Activated B cell treated with CpG ODN at 0.5 μM for 24 hours (primary cell): ENCODE measurements around the gene ATE1. TPM values are rescaled to one million over a fixed set of nuclear protein-coding genes. Genes with fewer than 3 reads are reported as not detected.

Experiments used
- ATAC-seq: fragments of 200-7000 bp; cut with Tn5 transposase; one replicate; pipeline ENCODE4 v1.10.0; 2021; ENCODE audit warnings: low read depth, mild to moderate bottlenecking, moderate library complexity
- CTCF ChIA-PET: fragments of 350-600 bp; sonication (Branson Sonifier 250); formaldehyde crosslinking; loops from one replicate; lab custom pipeline; 2021; ENCODE audit warnings: antibody characterized with exemption; lab: Charles Lee
- POLR2A ChIA-PET: fragments of 350-600 bp; sonication (Branson Sonifier 250); formaldehyde crosslinking; loops from one replicate; lab custom pipeline; 2021; ENCODE audit warnings: antibody characterized with exemption; lab: Charles Lee
- DNase-seq: peaks from one replicate; pipeline ENCODE4 v3.0.0; 2022
- H3K27ac Mint-ChIP-seq: one replicate; pipeline ENCODE4 v1.8.0; 2020; ENCODE audit warnings: mixed read lengths
- H3K27me3 Mint-ChIP-seq: one replicate; pipeline ENCODE4 v1.8.0; 2021; ENCODE audit warnings: mixed read lengths
- H3K36me3 Mint-ChIP-seq: one replicate; pipeline ENCODE4 v1.8.0; 2021; ENCODE audit warnings: low read depth, mixed read lengths
- H3K4me1 Mint-ChIP-seq: one replicate; pipeline ENCODE4 v1.8.0; 2021; ENCODE audit warnings: mixed read lengths
- H3K4me3 Mint-ChIP-seq: one replicate; pipeline ENCODE4 v1.8.0; 2020; ENCODE audit warnings: mild to moderate bottlenecking, mixed read lengths
- H3K9me3 Mint-ChIP-seq: one replicate; pipeline ENCODE4 v1.8.0; 2020; ENCODE audit warnings: mixed read lengths
- CTCF ChIP-seq: fragments of 200-600 bp; IDR thresholded peaks from one replicate; pipeline ENCODE4 v1.8.0; 2022; ENCODE audit warnings: antibody characterized with exemption, mild to moderate bottlenecking
- intact Hi-C: fragments of 100-400 bp; cut with micrococcal nuclease; formaldehyde crosslinking; loops from one replicate; pipeline ENCODE4 v1.15.1; 2024
- total RNA-seq: library from RNA; stranded (reverse); gene quantifications from 2 replicates; pipeline ENCODE4 v1.2.3, GENCODE V29; 2022

ATE1 gene
- total RNA-seq, 1 donor from 2014 or later: 31.0 TPM

- H3K4me3 Mint-ChIP-seq: no peak overlapping the region
- H3K27ac Mint-ChIP-seq: no peak overlapping the region
- no peaks in the 10 kb centered on the region for H3K27me3 Mint-ChIP-seq
- TF ChIP-seq CTCF: no peak
- H3K9me3 Mint-ChIP-seq: no peaks in the 10 kb centered on the region
- intact Hi-C loops: no loop called here
- no peaks in the 10 kb centered on the region for H3K4me1 Mint-ChIP-seq
- H3K36me3 Mint-ChIP-seq: peaks cover 5% of the 10 kb centered on the region
- POLR2A ChIA-PET: no interaction called here
- CTCF ChIA-PET: no interaction called here
- no peak for ATAC-seq
- no peak for DNase-seq
Measured at GRCh38 chr10:121822180-121822579, 105.7 kb downstream of the ATE1 start.

GRCh38 chr10:121819049-121819448, 108.8 kb downstream of the ATE1 start:
- no peaks in the 10 kb centered on the region for H3K9me3 Mint-ChIP-seq
- ATAC-seq (no peak), DNase-seq (no peak)
- no peaks in the 10 kb centered on the region for H3K4me1 Mint-ChIP-seq
- no peaks in the 10 kb centered on the region for H3K27me3 Mint-ChIP-seq
- H3K36me3 Mint-ChIP-seq: peaks cover 3% of the 10 kb centered on the region
- no peak overlapping the region for H3K4me3 Mint-ChIP-seq
- ChIA-PET POLR2A (no interaction called here), CTCF (no interaction called here)
- no peak overlapping the region for H3K27ac Mint-ChIP-seq
- intact Hi-C loops: no loop called here
- no peak for TF ChIP-seq CTCF

GRCh38 chr10:121818599-121818998, 109.2 kb downstream of the ATE1 start:
- ATAC-seq (no peak), DNase-seq (no peak)
- Mint-ChIP-seq H3K27me3 (no peaks in the 10 kb centered on the region), H3K4me1 (no peaks in the 10 kb centered on the region), H3K27ac (no peak overlapping the region), H3K4me3 (no peak overlapping the region), H3K9me3 (no peaks in the 10 kb centered on the region), H3K36me3 (peaks cover 3% of the 10 kb centered on the region)
- TF ChIP-seq CTCF: no peak
- ChIA-PET POLR2A (no interaction called here), CTCF (no interaction called here)
- intact Hi-C loops: no loop called here

GRCh38 chr10:121816197-121816596, 111.6 kb downstream of the ATE1 start:
- no peak for TF ChIP-seq CTCF
- Mint-ChIP-seq H3K27ac (no peak overlapping the region), H3K4me1 (no peaks in the 10 kb centered on the region), H3K36me3 (peaks cover 3% of the 10 kb centered on the region), H3K27me3 (no peaks in the 10 kb centered on the region), H3K9me3 (no peaks in the 10 kb centered on the region), H3K4me3 (no peak overlapping the region)
- DNase-seq (no peak), ATAC-seq (no peak)
- ChIA-PET POLR2A (no interaction called here), CTCF (no interaction called here)
- intact Hi-C loops: no loop called here

GRCh38 chr10:121813857-121814256, 114.0 kb downstream of the ATE1 start:
- Mint-ChIP-seq H3K4me1 (no peaks in the 10 kb centered on the region), H3K4me3 (no peak overlapping the region), H3K27ac (no peak overlapping the region), H3K9me3 (no peaks in the 10 kb centered on the region), H3K36me3 (peaks cover 6% of the 10 kb centered on the region), H3K27me3 (no peaks in the 10 kb centered on the region)
- ATAC-seq (no peak), DNase-seq (no peak)
- intact Hi-C loops: no loop called here
- no peak for TF ChIP-seq CTCF
- ChIA-PET CTCF (interaction anchor here (1.3 kb wide), 1 partner anchor 10 kb away, joined by 3 read pairs; no protein-coding TSS in a partner anchor), POLR2A (no interaction called here)
